ENCODE measurements around the gene CPXCR1. TPM values are rescaled to one million over a fixed set of nuclear protein-coding genes. Genes with fewer than 3 reads are reported as not detected.
"Not testable (repeated sequence)": the region's sequence is repeated elsewhere in the genome, so short reads cannot be mapped to it uniquely, and the experiment has no call there.

The CPXCR1 gene
- total RNA-seq = not detected in 2 replicates

DNA sequence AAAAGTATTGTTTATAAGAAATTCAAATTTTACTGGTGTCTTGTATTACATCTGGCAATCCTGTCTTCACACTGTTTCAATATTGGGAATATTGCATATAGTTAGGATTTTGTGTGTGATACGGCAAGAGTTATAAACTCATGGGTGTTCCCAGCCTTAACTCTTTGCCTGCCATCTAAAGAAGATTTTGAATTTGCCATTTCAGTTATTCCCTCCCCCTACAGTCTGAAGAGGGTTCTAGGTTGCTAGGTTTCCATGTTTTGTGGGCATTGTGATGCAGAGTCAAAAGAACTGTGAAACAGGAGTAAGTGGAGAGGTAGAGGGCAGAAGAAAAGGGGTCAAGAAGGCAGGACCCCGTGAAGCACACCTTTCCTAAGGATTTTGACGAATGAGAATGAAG, at the start of gene CPXCR1:
TSS of gene CPXCR1 (plus strand) at position 301 of the 400 bp plus-strand sequence. CDS start 6,190 bp downstream, outside the sequence.
- intact Hi-C loops (cut with micrococcal nuclease) = no loop called here

DNA sequence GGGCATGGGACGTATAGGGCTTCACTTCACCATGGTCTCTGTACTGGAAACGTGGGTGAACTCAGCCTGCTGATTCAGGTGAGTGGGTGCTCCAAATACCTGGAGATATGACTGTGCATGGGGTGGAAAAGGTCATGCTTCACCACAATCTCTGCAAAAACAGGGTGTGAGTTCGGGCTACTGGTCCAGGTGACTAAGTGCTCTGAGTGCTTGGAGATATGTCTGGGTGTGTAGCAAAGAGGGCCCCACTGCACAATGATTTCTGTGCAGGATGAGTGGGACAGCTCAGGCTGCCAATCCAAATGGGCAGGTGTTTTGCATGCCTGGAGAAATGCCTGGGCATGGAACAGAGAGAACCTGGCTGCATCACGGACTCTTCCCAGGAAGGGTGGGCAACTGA, 11.2 kb upstream of the CPXCR1 start:
- intact Hi-C loops (cut with micrococcal nuclease) = no loop called here

DNA sequence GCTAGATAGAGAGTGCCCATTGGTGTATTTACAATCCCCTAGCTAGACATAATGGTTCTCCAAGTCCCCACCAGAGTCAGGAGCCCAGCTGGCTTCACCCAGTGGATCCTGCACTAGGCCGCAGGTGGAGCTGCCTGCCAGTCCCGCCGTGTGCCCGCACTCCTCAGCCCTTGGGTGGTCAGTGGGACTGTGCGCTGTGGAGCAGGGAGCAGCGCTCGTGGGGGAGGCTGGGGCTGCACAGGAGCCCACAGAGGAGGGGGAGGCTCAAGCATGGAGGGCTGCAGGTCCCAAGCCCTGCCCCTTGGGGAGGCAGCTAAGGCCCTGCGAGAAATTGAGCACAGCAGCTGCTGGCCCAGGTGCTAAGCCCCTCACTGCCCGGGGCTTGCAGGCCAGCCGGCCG, 810 bp upstream of the CPXCR1 start:
- intact Hi-C loops (cut with micrococcal nuclease) = not testable (repeated sequence)

DNA sequence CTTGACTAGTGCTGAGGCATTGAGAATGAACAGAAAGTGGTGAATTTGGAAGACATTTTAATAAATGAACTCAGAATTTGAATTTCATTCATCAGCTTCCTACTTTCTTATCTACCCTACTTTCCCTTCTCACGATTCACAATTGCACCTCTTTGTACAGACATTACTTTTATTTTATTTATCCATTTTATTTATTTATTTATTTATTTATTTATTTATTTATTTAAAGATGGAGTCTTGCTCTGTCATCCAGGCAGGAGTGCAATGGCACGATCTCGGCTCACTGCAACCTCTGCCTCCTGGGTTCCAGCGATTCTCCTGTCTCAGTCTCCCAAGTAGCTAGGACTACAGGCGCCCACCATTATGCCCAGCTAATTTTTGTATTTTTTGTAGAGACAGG, 5.3 kb downstream of the CPXCR1 start:
- intact Hi-C loops (cut with micrococcal nuclease) = not testable (repeated sequence)

DNA sequence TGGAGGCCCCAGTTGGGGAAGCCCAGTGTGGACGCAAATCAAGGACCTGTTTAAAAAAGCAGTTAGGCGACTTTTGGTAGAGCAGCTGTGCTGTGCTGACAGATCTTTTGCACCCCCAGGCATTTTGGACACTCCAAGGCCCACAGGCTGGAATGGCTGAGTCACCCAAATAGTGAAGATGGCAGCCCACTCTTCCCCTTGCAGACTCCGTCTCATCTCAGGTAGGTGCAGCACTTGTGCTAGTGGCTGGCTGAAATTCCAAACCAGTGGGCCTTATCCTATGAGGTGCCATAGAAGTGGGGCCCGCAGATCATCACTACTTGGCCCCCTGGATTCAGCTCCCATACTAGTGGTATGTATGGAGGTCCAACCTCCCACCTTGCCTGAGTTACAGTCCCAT, 42.8 kb downstream of the CPXCR1 start:
- intact Hi-C loops (cut with micrococcal nuclease) = no loop called here

Data from T-helper 2 cell treated with Interferon-gamma antibody and Interleukin-4, amounts not matched to agents 100 ng/mL and 5 ng/mL, for 36 hours (primary cell).